GM19043 (cell line): ENCODE data around the gene UBIAD1.
"Not testable (repeated sequence)": the region's sequence is repeated elsewhere in the genome, so short reads cannot be mapped to it uniquely, and the experiment has no call there.

Source experiments
- ATAC-seq: cut with Tn5 transposase; IDR thresholded peaks from one replicate; pipeline ENCODE4 v1.9.1; 2021; ENCODE audit warnings: low read depth; ENCODE audit not compliant: unreplicated experiment

Gene UBIAD1

GRCh38 chr1:11272832-11273594, at the start of gene UBIAD1:
Gene UBIAD1, plus strand, starts transcription at chr1:11273198. Its CDS starts 334 bp downstream, at chr1:11273532.
- ATAC-seq, result peak; percentile 79

- ATAC-seq, result no peak
Measured at GRCh38 chr1:11227106-11228077, 45.6 kb upstream of the UBIAD1 start.

GRCh38 chr1:11229203-11229602, 43.8 kb upstream of the UBIAD1 start:
- ATAC-seq, result no peak

GRCh38 chr1:11233208-11233607, 39.8 kb upstream of the UBIAD1 start:
- no peak for ATAC-seq

DNA sequence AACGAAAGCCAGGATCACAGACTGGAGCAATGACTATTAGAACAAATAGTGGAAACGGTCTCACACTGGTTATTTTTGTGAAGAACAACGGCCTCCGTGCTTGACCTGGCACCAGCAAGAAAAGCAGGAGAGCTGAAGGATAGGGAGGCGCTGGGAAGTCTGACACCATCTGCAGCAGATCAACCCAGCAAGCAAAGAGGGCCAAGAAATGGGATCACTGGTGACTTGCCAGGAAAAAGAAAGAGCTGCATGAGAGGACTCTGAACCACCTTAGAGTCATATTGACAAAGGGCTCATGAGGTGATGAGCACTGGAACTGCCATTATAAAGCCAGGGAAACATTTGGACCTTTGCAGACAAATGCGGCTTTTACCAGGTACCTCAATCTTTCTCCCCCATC, 35.6 kb upstream of the UBIAD1 start:
- no peak for ATAC-seq

DNA sequence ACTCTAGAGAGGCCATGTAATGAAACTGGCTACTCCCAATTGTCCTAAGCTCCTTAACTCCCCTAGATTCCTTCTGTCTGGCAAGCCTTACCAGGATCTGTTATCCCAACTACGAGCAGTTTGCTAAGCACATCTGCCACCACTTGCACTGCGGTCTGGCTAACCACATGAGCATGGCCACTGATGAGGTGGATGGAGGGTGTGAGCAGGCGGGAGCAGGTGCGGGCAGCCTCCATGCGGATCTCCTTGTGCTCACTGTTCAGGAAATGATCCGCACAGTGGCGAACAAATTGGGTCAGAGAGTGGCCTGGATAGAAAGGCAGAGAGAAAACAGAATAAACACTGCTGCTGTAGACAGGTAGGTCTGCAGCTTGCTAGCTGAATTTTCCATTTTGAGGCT, 34.7 kb upstream of the UBIAD1 start:
- ATAC-seq, result no peak

DNA sequence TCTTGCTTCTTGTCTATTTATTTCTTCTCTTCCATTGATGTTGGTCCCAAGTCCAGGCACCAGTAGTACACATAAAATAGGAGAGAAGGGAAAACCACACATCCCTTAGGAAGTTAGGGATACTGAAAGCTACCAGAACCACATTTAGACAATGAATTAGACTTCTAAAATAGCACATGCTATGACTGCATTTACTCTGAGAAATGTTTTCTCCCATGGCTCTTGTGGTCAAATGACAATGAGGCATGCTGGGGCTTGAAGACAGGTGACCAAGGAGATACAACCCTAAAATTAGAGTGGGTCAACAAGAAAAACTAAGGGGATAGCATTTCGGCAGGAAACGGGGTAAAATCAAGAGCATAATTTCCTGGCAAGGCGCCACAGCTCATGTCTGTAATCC, 27.8 kb upstream of the UBIAD1 start:
- no peak for ATAC-seq

DNA sequence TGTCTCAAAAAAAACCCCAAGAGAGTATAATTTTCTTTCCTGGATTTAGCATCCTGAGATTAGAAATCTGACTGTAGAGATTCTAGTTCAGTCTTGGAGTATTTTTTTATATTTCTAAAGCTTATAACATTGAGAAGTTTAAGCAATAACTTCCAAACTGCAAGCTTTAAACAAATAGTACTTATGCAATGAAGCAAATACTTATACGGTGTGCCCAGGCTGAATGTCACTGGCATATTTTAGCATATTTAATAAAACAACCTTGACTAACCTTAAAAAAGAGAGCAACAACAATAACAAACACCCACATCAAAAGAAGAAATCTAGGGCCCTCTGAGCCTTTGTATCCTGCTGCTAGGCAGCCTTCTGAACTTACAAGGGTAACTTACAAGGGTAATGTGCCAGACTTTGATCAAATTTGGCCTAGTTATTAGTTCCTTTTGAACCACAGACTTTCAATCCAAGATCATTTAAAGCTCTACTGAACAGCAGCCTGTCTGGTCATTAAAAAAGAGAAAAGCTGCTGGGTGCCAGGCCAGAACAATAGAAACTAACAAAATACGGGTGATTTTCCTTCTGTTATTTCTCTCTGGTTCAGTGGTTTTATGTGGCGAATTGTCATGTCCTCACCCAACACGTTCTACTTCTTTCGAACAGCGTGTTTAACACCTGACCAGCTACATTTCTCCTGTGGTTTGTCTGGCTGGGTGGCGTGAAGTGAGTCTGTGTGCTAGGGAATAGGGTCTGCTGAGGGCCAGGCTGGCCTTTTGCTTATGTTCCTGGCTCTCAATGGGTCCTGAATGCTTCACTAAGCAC, 26.9 kb upstream of the UBIAD1 start:
- no peak for ATAC-seq

GRCh38 chr1:11248169-11248568, 24.8 kb upstream of the UBIAD1 start:
- no peak for ATAC-seq

DNA sequence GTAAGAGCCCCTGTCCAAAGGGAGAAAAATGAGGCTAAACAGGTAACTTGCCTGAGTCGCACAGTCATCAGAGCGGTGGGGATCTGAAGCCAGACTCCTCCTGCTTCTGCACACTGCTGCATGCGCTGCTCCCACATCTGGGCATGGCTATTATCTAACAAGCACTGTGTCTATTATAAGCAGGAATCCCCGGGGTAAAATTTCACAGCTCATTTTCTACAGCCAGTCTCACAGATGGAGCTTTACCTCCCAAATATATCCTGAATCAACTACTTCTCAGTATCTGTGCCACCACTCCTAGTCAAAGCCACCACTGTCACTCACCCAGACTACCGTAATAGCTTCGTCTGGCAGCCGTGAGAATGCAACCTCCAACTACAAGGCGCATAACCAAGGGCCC, 20.5 kb upstream of the UBIAD1 start:
- no peak for ATAC-seq

- no peak for ATAC-seq
Measured at GRCh38 chr1:11253226-11253625, 19.8 kb upstream of the UBIAD1 start.

DNA sequence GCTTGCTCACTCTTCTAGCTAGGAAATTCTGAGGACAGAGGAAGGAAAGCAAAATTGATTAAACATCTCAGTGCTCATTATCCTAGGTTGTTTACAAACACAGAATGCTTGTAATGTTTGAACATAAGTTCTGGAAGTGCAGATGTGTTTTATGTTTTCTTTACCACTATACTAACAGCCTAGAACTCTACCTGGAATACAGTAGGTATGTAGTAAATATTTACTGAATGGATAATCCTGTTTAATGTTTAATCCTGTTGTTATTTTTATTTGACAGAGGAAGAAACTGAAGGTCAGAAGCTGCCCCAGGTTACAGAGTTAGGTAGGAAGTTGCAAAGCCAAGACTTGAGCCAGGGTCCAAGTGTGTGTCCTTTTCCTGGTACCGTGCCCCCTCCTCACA, 16.7 kb upstream of the UBIAD1 start:
- ATAC-seq, result no peak

DNA sequence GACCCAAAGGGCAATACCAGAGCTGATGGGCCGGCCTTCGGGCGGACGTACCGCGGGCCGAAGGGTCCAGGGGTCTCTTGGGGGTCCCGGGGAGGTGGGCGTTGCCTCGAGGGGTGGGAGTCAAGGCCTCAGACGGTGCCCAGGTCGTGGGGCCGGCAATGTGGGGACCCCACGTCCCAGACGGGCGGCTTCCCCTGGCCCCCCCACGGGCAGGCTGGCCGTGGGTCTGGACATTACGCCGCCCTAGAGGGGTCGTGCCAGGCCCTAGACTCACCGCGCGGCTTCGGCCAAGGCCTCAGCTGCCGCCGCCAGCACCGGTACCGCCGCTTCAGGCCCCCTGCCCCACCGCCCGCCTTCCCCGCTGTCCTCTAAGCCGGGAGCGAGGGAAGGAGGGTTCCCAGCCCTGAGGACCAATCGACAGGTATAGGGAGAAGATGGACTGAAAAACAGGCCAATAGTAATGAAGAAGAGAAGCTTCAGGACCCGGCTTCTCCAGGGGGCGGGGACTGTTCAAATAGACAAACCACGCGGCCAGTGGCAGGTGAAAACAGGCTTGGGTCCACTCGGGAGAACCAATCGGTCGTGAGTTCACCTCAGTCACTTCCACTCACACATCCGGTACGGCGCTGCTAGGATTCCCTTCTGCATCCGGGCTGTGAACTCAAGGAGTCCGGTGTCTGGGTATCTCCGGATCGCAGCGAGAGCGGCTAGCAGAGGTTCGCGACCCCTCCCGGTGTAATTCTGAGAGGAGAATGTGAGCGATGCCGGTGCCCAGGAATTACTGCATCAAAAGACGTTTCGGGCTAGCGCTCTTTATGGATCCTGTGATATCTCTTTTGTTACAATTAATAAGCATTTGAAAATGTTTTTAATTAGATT, 10.6 kb upstream of the UBIAD1 start, which contains the start of gene MTOR:
MTOR (minus strand) TSS at position 381 of the 879 bp plus-strand sequence. CDS start 3,142 bp downstream, outside the sequence.
- peak; percentile 99 for ATAC-seq

- ATAC-seq, result no peak
Measured at GRCh38 chr1:11266268-11267074, 6.5 kb upstream of the UBIAD1 start.

DNA sequence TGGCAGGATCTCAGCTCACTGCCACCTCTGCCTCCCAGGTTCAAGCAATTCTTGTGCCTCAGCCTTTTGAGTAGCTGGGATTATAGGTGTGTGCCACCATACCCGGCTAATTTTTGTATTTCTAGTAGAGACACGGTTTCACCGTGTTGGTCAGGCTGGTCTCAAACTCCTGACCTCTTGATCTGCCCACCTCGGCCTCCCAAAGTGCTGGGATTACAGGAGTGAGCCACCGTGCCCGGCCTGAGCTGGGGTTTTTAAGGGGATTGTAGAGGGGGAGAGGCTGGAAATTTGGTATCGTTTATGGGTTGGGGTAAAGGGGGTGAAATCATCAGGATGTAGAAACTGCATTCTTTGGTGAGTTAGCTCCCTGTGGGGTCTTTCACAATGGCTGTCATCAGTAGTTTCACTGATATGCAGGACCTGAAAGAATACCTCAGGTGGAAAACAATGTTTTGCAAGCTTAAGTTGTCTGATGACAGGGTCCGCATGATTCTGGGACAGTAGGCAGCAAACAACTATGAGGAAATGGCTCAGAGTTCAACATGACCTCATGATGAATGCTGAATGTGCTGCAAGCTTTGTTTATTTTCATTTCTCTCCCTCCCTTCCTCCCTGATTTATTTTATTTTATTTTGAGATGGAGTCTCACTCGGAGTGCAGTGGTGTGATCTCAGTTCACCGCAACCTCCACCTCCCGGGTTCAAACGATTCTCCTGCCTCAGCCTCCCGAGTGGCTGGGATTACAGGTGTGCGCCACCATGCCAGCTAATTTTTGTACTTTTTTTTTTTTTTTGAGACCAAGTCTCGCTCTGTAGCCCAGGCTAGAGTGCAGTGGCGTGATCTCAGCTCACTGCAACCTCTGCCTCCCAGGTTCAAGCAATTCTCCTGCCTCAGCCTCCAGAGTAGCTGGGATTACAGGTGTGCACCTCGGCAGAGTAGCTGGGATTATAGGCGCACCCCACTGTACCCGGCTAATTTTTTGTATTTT, 5.4 kb upstream of the UBIAD1 start:
- not testable (repeated sequence) for ATAC-seq

- no peak for ATAC-seq
Measured at GRCh38 chr1:11272544-11272831, 510 bp upstream of the UBIAD1 start.

DNA sequence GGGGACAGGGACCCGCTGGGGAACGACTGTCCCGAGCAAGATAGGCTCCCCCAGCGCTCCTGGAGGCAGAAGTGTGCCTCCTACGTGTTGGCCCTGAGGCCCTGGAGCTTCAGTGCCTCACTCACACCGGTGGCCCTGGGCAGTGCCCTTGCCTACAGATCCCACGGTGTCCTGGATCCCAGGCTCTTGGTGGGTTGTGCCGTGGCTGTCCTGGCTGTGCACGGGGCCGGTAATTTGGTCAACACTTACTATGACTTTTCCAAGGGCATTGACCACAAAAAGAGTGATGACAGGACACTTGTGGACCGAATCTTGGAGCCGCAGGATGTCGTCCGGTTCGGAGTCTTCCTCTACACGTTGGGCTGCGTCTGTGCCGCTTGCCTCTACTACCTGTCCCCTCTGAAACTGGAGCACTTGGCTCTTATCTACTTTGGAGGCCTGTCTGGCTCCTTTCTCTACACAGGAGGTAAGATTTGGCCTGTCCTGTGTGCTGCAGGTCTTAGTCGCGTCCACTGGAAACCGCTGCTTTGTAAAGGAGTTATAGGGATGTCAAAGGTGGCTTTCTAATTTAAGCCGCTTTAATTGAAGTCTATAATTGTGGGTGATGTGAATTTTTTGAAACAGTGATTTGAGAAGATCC, 717 bp downstream of the UBIAD1 start:
- ATAC-seq, result no peak
